ENCODE results near the gene NT5DC3. TPM values are rescaled to one million over a fixed set of nuclear protein-coding genes. Genes with fewer than 3 reads are reported as not detected.

NT5DC3 gene
- total RNA-seq, 3 donors from 2014 or later (not counting 1 experiment from before 2014, with no cell fraction given), result 1.1 to 2.1 (median 1.4) TPM

DNA sequence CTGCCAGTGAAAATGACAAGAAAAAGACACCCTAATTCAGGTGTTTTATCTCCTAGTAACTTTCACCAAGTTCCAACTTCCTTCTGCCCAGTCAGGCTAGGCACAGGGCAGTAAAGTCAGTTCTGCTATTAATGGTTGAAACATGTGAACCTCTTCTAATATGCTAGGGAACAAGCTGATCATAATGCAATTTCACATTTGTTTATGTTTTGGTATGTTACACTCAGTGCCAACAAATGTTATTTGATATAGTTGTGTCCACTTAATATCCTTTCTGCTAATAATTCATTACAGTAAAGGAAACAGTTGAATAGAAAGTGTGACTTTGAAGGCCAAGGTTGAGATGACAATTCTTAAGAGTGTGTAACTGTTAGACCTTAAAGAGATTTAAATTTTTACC, 17.2 kb downstream of the NT5DC3 start:
- H3K36me3 ChIP-seq (ENCODE audit: control insufficient read depth, insufficient read depth, low read length), result no peaks in the 10 kb centered on the region
- intact Hi-C loops (cut with micrococcal nuclease), result no loop called here
- Mint-ChIP-seq H3K9me3 (no peaks in the 10 kb centered on the region), H3K4me3 (no peak overlapping the region), H3K27me3 (ENCODE audit: low read depth in 2 of 2) (peaks cover 5 to 12% of the 10 kb centered on the region in 2 donors), H3K4me1 (no peaks in the 10 kb centered on the region), H3K36me3 (no peaks in the 10 kb centered on the region), H3K27ac (no peak overlapping the region)
- DNase-seq (no peak), ATAC-seq (no peak)
- no peak overlapping the region for H3K27ac ChIP-seq (ENCODE audit: low read length)
- no peak overlapping the region for H3K4me3 ChIP-seq (ENCODE audit: low read length)
- TF ChIP-seq, protein P1, sequence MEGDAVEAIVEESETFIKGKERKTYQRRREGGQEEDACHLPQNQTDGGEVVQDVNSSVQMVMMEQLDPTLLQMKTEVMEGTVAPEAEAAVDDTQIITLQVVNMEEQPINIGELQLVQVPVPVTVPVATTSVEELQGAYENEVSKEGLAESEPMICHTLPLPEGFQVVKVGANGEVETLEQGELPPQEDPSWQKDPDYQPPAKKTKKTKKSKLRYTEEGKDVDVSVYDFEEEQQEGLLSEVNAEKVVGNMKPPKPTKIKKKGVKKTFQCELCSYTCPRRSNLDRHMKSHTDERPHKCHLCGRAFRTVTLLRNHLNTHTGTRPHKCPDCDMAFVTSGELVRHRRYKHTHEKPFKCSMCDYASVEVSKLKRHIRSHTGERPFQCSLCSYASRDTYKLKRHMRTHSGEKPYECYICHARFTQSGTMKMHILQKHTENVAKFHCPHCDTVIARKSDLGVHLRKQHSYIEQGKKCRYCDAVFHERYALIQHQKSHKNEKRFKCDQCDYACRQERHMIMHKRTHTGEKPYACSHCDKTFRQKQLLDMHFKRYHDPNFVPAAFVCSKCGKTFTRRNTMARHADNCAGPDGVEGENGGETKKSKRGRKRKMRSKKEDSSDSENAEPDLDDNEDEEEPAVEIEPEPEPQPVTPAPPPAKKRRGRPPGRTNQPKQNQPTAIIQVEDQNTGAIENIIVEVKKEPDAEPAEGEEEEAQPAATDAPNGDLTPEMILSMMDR (IDR thresholded peaks at IDR 0.05), result no peak
- H3K4me1 ChIP-seq (ENCODE audit: control insufficient read depth, insufficient read depth, low read length), result no peaks in the 10 kb centered on the region
- peaks cover 6% of the 10 kb centered on the region for H3K9me3 ChIP-seq (ENCODE audit: control insufficient read depth, insufficient read depth, low read length)
- H3K27me3 ChIP-seq (ENCODE audit: control insufficient read depth, insufficient read depth, low read length), result no peaks in the 10 kb centered on the region

DNA sequence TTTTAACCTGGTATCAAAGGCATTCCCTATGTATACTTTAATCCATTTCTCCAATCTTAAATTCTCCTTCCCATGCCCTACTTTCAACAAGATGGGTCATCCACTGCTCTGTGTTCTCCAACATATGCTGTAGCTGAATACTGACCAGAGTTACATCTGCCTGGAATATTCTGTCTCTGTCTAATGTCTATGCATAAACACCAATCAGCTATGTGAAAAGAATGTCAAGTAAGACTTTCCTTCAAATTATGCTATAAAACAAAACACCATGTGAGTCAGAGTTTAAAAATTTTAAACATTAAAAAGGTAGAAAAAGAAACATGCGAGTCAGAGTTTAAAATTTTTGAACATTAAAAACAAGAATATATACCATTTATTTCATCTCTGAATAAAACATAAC, 19.3 kb downstream of the NT5DC3 start:
- no peak overlapping the region for H3K27ac Mint-ChIP-seq
- Histone ChIP-seq H3K36me3 (ENCODE audit: control insufficient read depth, insufficient read depth, low read length) (no peaks in the 10 kb centered on the region), H3K27me3 (ENCODE audit: control insufficient read depth, insufficient read depth, low read length) (no peaks in the 10 kb centered on the region), H3K4me3 (ENCODE audit: low read length) (no peak overlapping the region), H3K27ac (ENCODE audit: low read length) (no peak overlapping the region), H3K9me3 (ENCODE audit: control insufficient read depth, insufficient read depth, low read length) (peaks cover 6% of the 10 kb centered on the region), H3K4me1 (ENCODE audit: control insufficient read depth, insufficient read depth, low read length) (no peaks in the 10 kb centered on the region)
- H3K27me3 Mint-ChIP-seq (ENCODE audit: low read depth in 2 of 2), result peaks cover 5 to 12% of the 10 kb centered on the region in 2 donors
- WGBS (ENCODE audit: insufficient coverage), result no CpG with 5 or more reads among the region's 1 CpG
- TF ChIP-seq, protein P1 (IDR thresholded peaks at IDR 0.05), result no peak
- no peaks in the 10 kb centered on the region for H3K36me3 Mint-ChIP-seq
- H3K9me3 Mint-ChIP-seq, result no peaks in the 10 kb centered on the region
- intact Hi-C loops (cut with micrococcal nuclease), result no loop called here
- H3K4me3 Mint-ChIP-seq, result no peak overlapping the region
- H3K4me1 Mint-ChIP-seq, result no peaks in the 10 kb centered on the region
- no peak for ATAC-seq
- no peak for DNase-seq

DNA sequence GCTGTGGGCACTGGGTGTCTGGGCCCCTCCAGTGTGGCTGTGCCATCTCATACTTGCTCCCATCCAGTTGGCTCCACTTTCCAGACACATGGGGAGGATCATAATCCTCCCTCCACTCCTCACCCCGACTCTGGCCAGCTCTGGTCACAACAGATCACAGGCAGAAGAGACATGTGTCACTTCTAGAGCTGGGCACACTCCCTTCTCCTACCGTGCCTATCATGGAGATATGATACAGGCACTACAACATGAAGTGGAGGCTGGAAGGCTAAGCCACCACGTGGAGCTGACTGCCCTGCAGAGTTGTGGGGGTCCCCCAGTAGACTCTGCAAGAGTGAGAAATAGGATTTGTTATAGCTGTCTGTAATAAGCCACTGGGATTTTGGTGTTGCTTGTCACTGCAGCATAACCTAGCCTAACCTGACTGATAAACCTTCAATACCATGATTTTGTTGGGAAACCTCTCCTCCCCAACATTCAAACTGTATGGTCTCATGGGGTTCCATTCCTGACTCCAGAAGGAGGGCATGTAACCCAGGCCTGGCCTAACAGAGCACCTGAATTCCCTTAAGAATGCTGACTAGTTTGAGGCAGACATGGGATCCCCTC, 20.0 kb downstream of the NT5DC3 start:
- Histone ChIP-seq H3K27me3 (ENCODE audit: control insufficient read depth, insufficient read depth, low read length) (no peaks in the 10 kb centered on the region), H3K27ac (ENCODE audit: low read length) (no peak overlapping the region), H3K9me3 (ENCODE audit: control insufficient read depth, insufficient read depth, low read length) (peaks cover 6% of the 10 kb centered on the region), H3K4me1 (ENCODE audit: control insufficient read depth, insufficient read depth, low read length) (no peaks in the 10 kb centered on the region), H3K4me3 (ENCODE audit: low read length) (no peak overlapping the region), H3K36me3 (ENCODE audit: control insufficient read depth, insufficient read depth, low read length) (no peaks in the 10 kb centered on the region)
- no peak for DNase-seq
- Mint-ChIP-seq H3K4me3 (no peak overlapping the region), H3K9me3 (no peaks in the 10 kb centered on the region), H3K27ac (no peak overlapping the region), H3K4me1 (no peaks in the 10 kb centered on the region), H3K36me3 (no peaks in the 10 kb centered on the region), H3K27me3 (ENCODE audit: low read depth in 2 of 2) (peaks cover 5 to 7% of the 10 kb centered on the region in 2 donors)
- no peak for ATAC-seq
- intact Hi-C loops (cut with micrococcal nuclease), result no loop called here
- TF ChIP-seq, protein P1 (IDR thresholded peaks at IDR 0.05), result no peak
- WGBS (ENCODE audit: insufficient coverage), result 81% methylated on average over 3 of the region's 3 CpGs

DNA sequence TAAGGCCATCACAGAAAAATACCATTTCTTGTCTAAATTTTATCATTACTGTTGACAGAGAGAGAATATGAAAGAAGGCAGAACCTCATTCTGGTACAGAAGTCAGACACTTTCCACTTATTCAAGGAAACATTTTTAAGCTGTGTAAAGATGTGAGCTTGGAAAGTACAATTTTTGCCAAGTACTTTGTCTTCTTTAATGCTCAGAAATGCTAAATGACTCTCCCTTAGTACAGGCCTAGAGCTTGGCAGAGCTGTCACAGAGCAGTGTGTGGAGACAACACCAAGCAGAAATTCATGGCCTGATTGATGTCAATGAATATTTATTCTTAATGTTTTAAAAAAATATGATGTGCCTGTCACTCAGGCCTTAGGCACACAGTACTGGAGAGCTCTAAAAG, 20.7 kb downstream of the NT5DC3 start:
- intact Hi-C loops (cut with micrococcal nuclease), result no loop called here
- Mint-ChIP-seq H3K36me3 (no peaks in the 10 kb centered on the region), H3K27me3 (ENCODE audit: low read depth in 2 of 2) (peaks cover under 1 to 5% of the 10 kb centered on the region in 2 donors), H3K9me3 (no peaks in the 10 kb centered on the region), H3K4me1 (no peaks in the 10 kb centered on the region), H3K27ac (no peak overlapping the region), H3K4me3 (no peak overlapping the region)
- Histone ChIP-seq H3K4me3 (ENCODE audit: low read length) (no peak overlapping the region), H3K27ac (ENCODE audit: low read length) (no peak overlapping the region), H3K4me1 (ENCODE audit: control insufficient read depth, insufficient read depth, low read length) (no peaks in the 10 kb centered on the region), H3K27me3 (ENCODE audit: control insufficient read depth, insufficient read depth, low read length) (no peaks in the 10 kb centered on the region), H3K9me3 (ENCODE audit: control insufficient read depth, insufficient read depth, low read length) (peaks cover 6% of the 10 kb centered on the region), H3K36me3 (ENCODE audit: control insufficient read depth, insufficient read depth, low read length) (no peaks in the 10 kb centered on the region)
- ATAC-seq (no peak), DNase-seq (no peak)
- TF ChIP-seq, protein P1 (IDR thresholded peaks at IDR 0.05), result no peak
